AG04449 (cell line): ENCODE measurements around the gene SLC22A3.
"Not testable (repeated sequence)": the region's sequence is repeated elsewhere in the genome, so short reads cannot be mapped to it uniquely, and the experiment has no call there.

Source experiments
- CTCF ChIA-PET: fragments of 350-600 bp; formaldehyde crosslinking; extraction: SDS; loops from one replicate; lab custom pipeline; 2021; ENCODE audit warnings: antibody characterized with exemption; lab: Yijun Ruan, JAX
- POLR2A ChIA-PET: fragments of 400-600, 350-600 bp; formaldehyde crosslinking; extraction: SDS; loops from one replicate; lab custom pipeline; 2020; ENCODE audit warnings: antibody characterized with exemption, inconsistent platforms; lab: Yijun Ruan, JAX
- DNase-seq: peaks from one replicate; pipeline ENCODE4 v3.0.0-alpha.2; 2010; ENCODE audit warnings: low read depth, low spot score
- H3K4me3 ChIP-seq: 2 replicates; pipeline ENCODE4 v1.5.1; 2011; ENCODE audit warnings: low read depth, mild to moderate bottlenecking, control low read depth, low read length
- CTCF ChIP-seq: IDR thresholded peaks from one replicate; pipeline ENCODE4 v1.5.1; 2011; ENCODE audit warnings: mild to moderate bottlenecking, moderate library complexity, low read length, control low read depth, inconsistent platforms; ENCODE audit not compliant: insufficient read depth; ENCODE audit errors: missing control alignments

SLC22A3 gene

GRCh38 chr6:160445130-160445529, 97.0 kb downstream of the SLC22A3 start:
- no peak overlapping the region for H3K4me3 ChIP-seq
- CTCF ChIA-PET = interaction anchor here (1.6 kb wide), 1 partner anchor 10 kb away, joined by 9 read pairs; no protein-coding TSS in a partner anchor
- DNase-seq = no peak
- POLR2A ChIA-PET = no interaction called here
- TF ChIP-seq CTCF = no peak

GRCh38 chr6:160447350-160447749, 99.2 kb downstream of the SLC22A3 start:
- no peak for DNase-seq
- ChIA-PET POLR2A (no interaction called here), CTCF (interaction anchor here (1.0 kb wide), 1 partner anchor 584 kb away, joined by 3 read pairs; no protein-coding TSS in a partner anchor)
- TF ChIP-seq CTCF = no peak
- no peak overlapping the region for H3K4me3 ChIP-seq

GRCh38 chr6:160449787-160450186, 101.6 kb downstream of the SLC22A3 start:
- POLR2A ChIA-PET, H3K4me3 ChIP-seq, CTCF ChIA-PET, DNase-seq: not testable (repeated sequence)

- POLR2A ChIA-PET = no interaction called here
- CTCF ChIA-PET = interaction anchor here (1.1 kb wide), 1 partner anchor 365 kb away, joined by 5 read pairs; no protein-coding TSS in a partner anchor
- no peak overlapping the region for H3K4me3 ChIP-seq
- no peak for TF ChIP-seq CTCF
- no peak for DNase-seq
These were observed 102.7 kb downstream of the SLC22A3 start for GRCh38 chr6:160450849-160451248.

GRCh38 chr6:160454303-160454702, 106.1 kb downstream of the SLC22A3 start:
- H3K4me3 ChIP-seq = no peak overlapping the region
- ChIA-PET POLR2A (no interaction called here), CTCF (interaction anchor here (1.1 to 4.8 kb wide), 7 partner anchors 317 to 734 kb away, joined by 4 to 195 read pairs (median 9); no protein-coding TSS in a partner anchor)
- no peak for DNase-seq
- no peak for TF ChIP-seq CTCF

- ChIA-PET CTCF (interaction anchor here (0.5 to 4.8 kb wide), 49 partner anchors 10 to 735 kb away, joined by 3 to 195 read pairs (median 4); partner anchors contain the start of gene MAS1), POLR2A (interaction anchor here (0.9 kb wide), 1 partner anchor 367 kb away, joined by 6 read pairs; no protein-coding TSS in a partner anchor)
- TF ChIP-seq CTCF = no peak
- no peak for DNase-seq
- no peak overlapping the region for H3K4me3 ChIP-seq
These were observed 106.9 kb downstream of the SLC22A3 start for GRCh38 chr6:160455081-160455480.
